Naive thymus-derived CD4-positive, alpha-beta T cell (primary cell): ENCODE measurements around the gene CHD3. TPM values are rescaled to one million over a fixed set of nuclear protein-coding genes. Genes with fewer than 3 reads are reported as not detected.

Source experiments
- ATAC-seq: fragments of 150-1000 bp; cut with Tn5 transposase; 2 replicates; pipeline ENCODE4 v1.10.0; 2021; ENCODE audit warnings: mild to moderate bottlenecking, moderate library complexity
- CTCF ChIA-PET: fragments of 350-600 bp; sonication (Branson Sonifier 250); formaldehyde crosslinking; loops from one replicate; lab custom pipeline; 2021; ENCODE audit warnings: antibody characterized with exemption; lab: Charles Lee
- POLR2A ChIA-PET: fragments of 350-600 bp; sonication (Branson Sonifier 250); formaldehyde crosslinking; loops from one replicate; lab custom pipeline; 2021; ENCODE audit warnings: antibody characterized with exemption, inconsistent platforms; lab: Charles Lee
- DNase-seq, 9 donors: peaks; one replicate each; pipeline versions ENCODE4 v3.0.0 to v3.0.0-alpha.2; 2020 to 2022; ENCODE audit warnings: mixed read lengths in 1 of 9
- H3K27ac ChIP-seq: one replicate; pipeline ENCODE4 v1.7.0; 2013; ENCODE audit warnings: mild to moderate bottlenecking, low read depth, low read length, moderate library complexity
- H3K27me3 ChIP-seq, 2 donors: one replicate each; pipeline ENCODE4 v1.7.0; 2013; ENCODE audit warnings: low read length in 2 of 2, mild to moderate bottlenecking in 2 of 2, moderate library complexity in 2 of 2; ENCODE audit not compliant: control insufficient read depth in 2 of 2, insufficient read depth in 2 of 2
- H3K36me3 ChIP-seq, 3 experiments: 1 replicate in 2 of 3; 2 replicates in 1 of 3; pipeline ENCODE4 v1.7.0; 2013; ENCODE audit warnings: low read length in 3 of 3, mild to moderate bottlenecking in 3 of 3, moderate library complexity in 1 of 3; ENCODE audit not compliant: insufficient read depth in 3 of 3, control insufficient read depth in 2 of 3
- H3K4me1 ChIP-seq, 2 donors: one replicate each; pipeline ENCODE4 v1.7.0; 2013; ENCODE audit warnings: low read length in 2 of 2, mild to moderate bottlenecking in 2 of 2, moderate library complexity in 1 of 2; ENCODE audit not compliant: control insufficient read depth in 2 of 2, insufficient read depth in 2 of 2
- H3K4me3 ChIP-seq: 2 replicates; pipeline ENCODE4 v1.7.0; 2013; ENCODE audit warnings: mild to moderate bottlenecking, low read length
- H3K9me3 ChIP-seq, 3 experiments: 1 replicate in 2 of 3; 2 replicates in 1 of 3; pipeline ENCODE4 v1.7.0; 2013; ENCODE audit warnings: low read length in 3 of 3; ENCODE audit not compliant: control insufficient read depth in 2 of 3
- H3K27ac Mint-ChIP-seq, 9 donors: one replicate each; pipeline ENCODE4 v1.8.0; 2020 to 2022; ENCODE audit warnings: mixed read lengths in 9 of 9, mild to moderate bottlenecking in 8 of 9, moderate library complexity in 5 of 9, inconsistent platforms in 2 of 9
- H3K27me3 Mint-ChIP-seq, 5 donors: one replicate each; pipeline ENCODE4 v1.8.0; 2021 to 2022; ENCODE audit warnings: mixed read lengths in 5 of 5, mild to moderate bottlenecking in 1 of 5
- H3K36me3 Mint-ChIP-seq, 5 donors: one replicate each; pipeline ENCODE4 v1.8.0; 2020 to 2022; ENCODE audit warnings: mixed read lengths in 5 of 5, mild to moderate bottlenecking in 3 of 5, inconsistent platforms in 1 of 5
- H3K4me1 Mint-ChIP-seq, 7 donors: one replicate each; pipeline ENCODE4 v1.8.0; 2020 to 2022; ENCODE audit warnings: mixed read lengths in 7 of 7, mild to moderate bottlenecking in 3 of 7, inconsistent platforms in 1 of 7
- H3K4me3 Mint-ChIP-seq, 10 donors: one replicate each; pipeline ENCODE4 v1.8.0; 2020 to 2022; ENCODE audit warnings: mild to moderate bottlenecking in 10 of 10, mixed read lengths in 10 of 10, moderate library complexity in 6 of 10, inconsistent platforms in 2 of 10
- H3K9me3 Mint-ChIP-seq, 11 donors: one replicate each; pipeline ENCODE4 v1.8.0; 2020 to 2022; ENCODE audit warnings: mixed read lengths in 11 of 11, mild to moderate bottlenecking in 4 of 11, inconsistent platforms in 1 of 11, moderate library complexity in 1 of 11
- intact Hi-C, 2 donors: fragments of 100-400 bp; cut with micrococcal nuclease; formaldehyde crosslinking; loops; one replicate each; pipeline ENCODE4 v1.15.1; 2023
- polyA plus RNA-seq, 2 donors: library from polyadenylated mRNA; unstranded; fragments of 300-500 nt; fragmentation: Illumina TruSeq; gene quantifications; one replicate each; pipeline ENCODE4 v1.2.3, GENCODE V29; 2021
- total RNA-seq, 6 experiments: library from RNA in 5 of 6; stranded (reverse) in 5 of 6; gene quantifications; 1 replicate in 5 of 6; 2 replicates in 1 of 6; pipeline ENCODE4 v1.2.3 and lab custom pipeline; 2021 to 2026

CHD3 gene
- total RNA-seq (100 to 1,000 TPM; 189 to 417 (median 359) TPM), polyA plus RNA-seq (10 to 100 TPM; 12.7 to 39.3 TPM), total RNA-seq (lab: John Stamatoyannopoulos, UW) (1,323 reads per million, percentile 99 among the genes with 10 or more reads in this experiment)

DNA sequence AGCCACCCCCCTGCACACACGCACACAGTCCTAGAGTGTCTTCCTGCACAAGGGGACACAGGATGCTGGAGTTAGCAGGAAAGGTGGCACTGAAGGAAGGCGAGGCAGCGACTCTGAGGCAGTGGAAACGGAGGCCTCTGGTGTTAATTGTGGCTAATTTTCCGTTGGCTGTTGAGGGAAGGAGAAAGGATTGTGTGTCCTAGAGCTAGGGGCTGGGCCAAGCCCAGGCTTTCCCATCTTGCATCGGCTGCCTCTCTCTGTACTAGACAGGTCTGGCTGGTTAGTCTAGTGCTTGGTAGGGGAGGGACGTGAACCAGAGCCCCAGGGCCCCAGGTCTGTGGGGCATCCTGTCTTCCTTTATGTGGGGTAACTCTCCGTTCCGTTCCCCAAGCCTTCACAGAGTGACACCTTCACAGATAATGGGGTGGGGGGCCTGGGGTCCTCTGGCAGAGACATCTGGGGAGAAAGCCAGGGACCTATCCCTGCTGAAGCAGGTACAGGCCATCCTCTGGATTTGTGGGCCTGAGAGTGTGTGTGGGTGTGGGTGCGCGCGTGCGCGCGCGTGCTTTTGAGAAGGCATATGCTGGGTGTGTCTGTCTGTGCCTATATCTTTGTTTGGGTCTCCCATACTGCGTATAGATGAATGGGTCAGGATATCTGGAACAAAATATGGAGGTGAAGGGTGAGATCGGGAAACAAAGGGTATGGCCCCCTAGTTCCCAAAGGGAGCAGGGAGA, at the start of gene CHD3:
CHD3 (plus strand) TSS at position 606 of the 737 bp plus-strand sequence. CDS start 212 bp downstream, outside the sequence.
- ChIA-PET CTCF (interaction anchor here (1.2 to 1.4 kb wide), 3 partner anchors 10 to 102 kb away, joined by 3 to 4 read pairs (median 4); no protein-coding TSS in a partner anchor), POLR2A (interaction anchor here (0.7 to 1.2 kb wide), 6 partner anchors 11 to 33 kb away, joined by 3 to 4 read pairs (median 4); partner anchors contain the start of gene NAA38)
- H3K27me3 Mint-ChIP-seq, result no peaks in the 10 kb centered on the region
- DNase-seq (peak in 8 of 9 donors; percentile 41 to 66 (median 47)), ATAC-seq (peak; percentile 10)
- peaks cover 7 to 48% (median 19%) of the 10 kb centered on the region in 3 experiments for H3K36me3 ChIP-seq
- H3K4me1 Mint-ChIP-seq, result peaks cover 0 to 17% (median 8%) of the 10 kb centered on the region in 7 donors
- intact Hi-C loops, result loop anchor here (5.0 to 10.0 kb wide), 4 partner anchors 44 to 406 kb away; partner anchors contain the start of genes CNTROB (in 1 of the 2), POLR2A (in 1 of the 2), SLC35G6 (in 1 of the 2) and TRAPPC1 (in 1 of the 2)
- H3K27ac Mint-ChIP-seq, result peak within 1 kb of the TSS in 3 of 9 donors; percentile 2 to 73 (median 32)
- peak within 1 kb of the TSS; percentile 91 for H3K27ac ChIP-seq
- H3K4me3 ChIP-seq, result peak within 1 kb of the TSS; percentile 61
- peaks cover 9 to 17% (median 12%) of the 10 kb centered on the region in 5 donors for H3K36me3 Mint-ChIP-seq
- H3K27me3 ChIP-seq, result no peaks in the 10 kb centered on the region
- no peaks in the 10 kb centered on the region for H3K9me3 ChIP-seq
- H3K9me3 Mint-ChIP-seq, result peaks cover 0 to 6% (median 0%) of the 10 kb centered on the region in 11 donors
- peak within 1 kb of the TSS in 2 of 10 donors; percentile 8 to 10 for H3K4me3 Mint-ChIP-seq
- H3K4me1 ChIP-seq, result peaks cover 23 to 28% of the 10 kb centered on the region in 2 donors

DNA sequence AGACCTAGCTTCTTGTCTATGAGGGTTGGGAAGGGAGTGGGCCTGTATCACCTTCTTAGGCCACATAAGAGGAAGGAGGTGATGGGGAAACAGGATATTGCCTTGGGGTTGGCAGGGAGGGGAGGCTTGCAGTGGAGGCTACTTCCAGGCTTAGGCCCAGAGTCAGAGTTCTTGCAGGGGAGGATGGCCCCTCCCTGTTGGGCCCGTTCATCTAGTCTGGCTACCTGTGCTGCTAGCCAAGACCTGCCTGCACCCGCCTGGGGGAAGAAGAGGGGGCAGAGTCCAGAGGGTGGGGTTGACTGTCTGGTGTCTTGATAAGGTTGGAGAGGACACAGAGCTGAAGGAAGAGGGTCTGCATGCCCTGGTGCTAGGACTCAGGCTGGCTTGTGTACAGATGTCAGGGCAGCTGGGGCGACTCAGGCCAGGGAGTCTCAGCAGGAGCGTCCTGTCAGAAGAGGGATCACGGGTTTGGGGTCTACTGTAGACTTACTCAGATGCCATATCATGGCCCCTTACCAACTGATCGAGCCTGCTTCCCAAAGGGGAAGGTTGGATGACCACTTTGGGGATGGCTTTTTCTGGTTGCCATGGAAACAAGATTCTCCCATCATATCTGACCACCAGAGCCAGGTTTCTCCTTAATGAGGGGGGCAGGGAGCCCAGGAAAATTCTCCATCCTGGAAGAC, 49.3 kb upstream of the CHD3 start:
- Mint-ChIP-seq H3K9me3 (peaks cover 0 to 13% (median 0%) of the 10 kb centered on the region in 11 donors), H3K4me1 (peaks cover 41 to 73% (median 56%) of the 10 kb centered on the region in 7 donors), H3K27me3 (peaks cover 0 to 2% (median 0%) of the 10 kb centered on the region in 5 donors), H3K36me3 (peaks cover 0 to 10% (median 3%) of the 10 kb centered on the region in 5 donors), H3K4me3 (peak overlapping the region; percentile 59 to 99 (median 81)), H3K27ac (peak overlapping the region; percentile 64 to 100 (median 96))
- ChIA-PET POLR2A (interaction anchor here (2.4 to 9.7 kb wide), 3 partner anchors 12 to 325 kb away, joined by 8 to 89 read pairs (median 83); partner anchors contain the start of genes CYB5D1 and NAA38), CTCF (interaction anchor here (0.5 to 1.9 kb wide), 4 partner anchors 18 to 219 kb away, joined by 3 to 8 read pairs (median 4); partner anchors contain the start of gene NAA38)
- DNase-seq, result no peak
- ATAC-seq, result no peak
- Histone ChIP-seq H3K27ac (peak overlapping the region; percentile 100), H3K4me1 (peaks cover 30 to 46% of the 10 kb centered on the region in 2 donors), H3K27me3 (no peaks in the 10 kb centered on the region), H3K4me3 (no peak overlapping the region), H3K9me3 (no peaks in the 10 kb centered on the region), H3K36me3 (peaks cover 0 to under 1% (median 0%) of the 10 kb centered on the region in 3 experiments)
- intact Hi-C loops, result loop anchor here (5.0 to 10.0 kb wide), 3 partner anchors 543 to 795 kb away; partner anchors contain the start of genes ACADVL (in 1 of the 2), DLG4 (in 1 of the 2), RPL26 (in 1 of the 2) and SLC16A11 (in 1 of the 2)

DNA sequence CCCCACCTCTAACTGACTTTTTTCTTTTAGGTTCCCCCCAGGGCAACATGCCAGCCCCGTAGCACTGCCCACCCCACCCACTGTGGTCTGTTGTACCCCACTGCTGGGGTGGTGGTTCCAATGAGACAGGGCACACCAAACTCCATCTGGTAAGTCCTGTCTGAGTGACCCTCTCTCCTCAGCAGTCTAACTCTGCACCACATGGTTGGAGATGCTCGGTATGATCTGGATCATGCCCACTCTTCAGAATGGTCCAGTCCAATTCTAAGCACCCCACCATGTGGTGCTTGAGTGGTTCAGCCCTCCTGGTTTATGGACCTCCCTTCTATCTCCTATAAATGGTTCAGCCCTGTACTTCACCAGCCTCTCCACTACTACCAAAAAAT, 48.7 kb upstream of the CHD3 start:
- Mint-ChIP-seq H3K27ac (peak overlapping the region in 8 of 9 donors; percentile 90 to 100 (median 98)), H3K9me3 (peaks cover 0 to 13% (median 0%) of the 10 kb centered on the region in 11 donors), H3K4me1 (peaks cover 41 to 70% (median 53%) of the 10 kb centered on the region in 7 donors), H3K27me3 (peaks cover 0 to 2% (median 0%) of the 10 kb centered on the region in 5 donors), H3K4me3 (peak overlapping the region; percentile 29 to 99 (median 85)), H3K36me3 (peaks cover 0 to 10% (median 3%) of the 10 kb centered on the region in 5 donors)
- H3K9me3 ChIP-seq, result no peaks in the 10 kb centered on the region
- DNase-seq, result peak in 3 of 9 donors; percentile 38 to 56 (median 42)
- peak overlapping the region; percentile 100 for H3K27ac ChIP-seq
- H3K4me1 ChIP-seq, result peaks cover 30 to 49% of the 10 kb centered on the region in 2 donors
- ChIA-PET CTCF (interaction anchor here (1.9 kb wide), 1 partner anchor 17 kb away, joined by 8 read pairs; the partner anchor contains the start of gene NAA38), POLR2A (interaction anchor here (0.6 to 1.7 kb wide), 2 partner anchors 10 to 309 kb away, joined by 6 to 8 read pairs; no protein-coding TSS in a partner anchor)
- H3K27me3 ChIP-seq, result no peaks in the 10 kb centered on the region
- no peak for ATAC-seq
- intact Hi-C loops, result loop anchor here (5.0 to 10.0 kb wide), 6 partner anchors 223 to 1188 kb away; partner anchors contain the start of genes ACADVL (in 2 of the 2), DLG4 (in 2 of the 2), RPL26 (in 2 of the 2) and C17orf100 (in 1 of the 2)
- no peaks in the 10 kb centered on the region for H3K36me3 ChIP-seq
- no peak overlapping the region for H3K4me3 ChIP-seq

DNA sequence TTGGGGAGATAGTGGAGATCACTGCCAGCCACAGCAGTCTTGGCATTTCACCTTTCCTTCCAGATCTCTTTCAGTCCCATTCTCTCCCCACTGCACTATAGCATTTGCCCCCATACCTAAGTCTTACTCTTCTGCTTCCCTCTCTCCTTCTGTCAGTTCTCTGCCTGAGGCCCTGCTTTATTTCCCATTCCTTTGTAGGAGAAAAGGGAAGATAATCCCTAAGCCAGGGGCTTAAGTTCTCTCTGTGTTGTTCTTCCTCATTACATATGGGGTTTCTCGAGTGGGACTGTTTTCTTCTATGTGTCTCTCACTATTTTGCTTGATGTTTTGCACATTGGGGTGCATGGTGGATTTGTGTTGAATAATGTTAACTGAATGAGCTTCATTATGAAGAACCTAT, 48.1 kb upstream of the CHD3 start:
- Histone ChIP-seq H3K27ac (peak overlapping the region; percentile 100), H3K4me1 (peaks cover 35 to 52% of the 10 kb centered on the region in 2 donors), H3K9me3 (no peaks in the 10 kb centered on the region), H3K27me3 (no peaks in the 10 kb centered on the region), H3K4me3 (no peak overlapping the region), H3K36me3 (peaks cover 0 to 2% (median 0%) of the 10 kb centered on the region in 3 experiments)
- H3K27me3 Mint-ChIP-seq, result peaks cover 0 to 2% (median 0%) of the 10 kb centered on the region in 5 donors
- DNase-seq (no peak), ATAC-seq (no peak)
- H3K36me3 Mint-ChIP-seq, result peaks cover 0 to 10% (median 3%) of the 10 kb centered on the region in 5 donors
- intact Hi-C loops, result loop anchor here (5.0 to 10.0 kb wide), 5 partner anchors 223 to 1188 kb away; partner anchors contain the start of genes ACADVL (in 1 of the 2), C17orf100 (in 1 of the 2), DLG4 (in 1 of the 2) and FGF11 (in 1 of the 2)
- peak overlapping the region; percentile 65 to 99 (median 90) for H3K4me3 Mint-ChIP-seq
- POLR2A ChIA-PET, result interaction anchor here (0.6 to 6.2 kb wide), 4 partner anchors 9 to 309 kb away, joined by 3 to 39 read pairs (median 7); partner anchors contain the start of genes CYB5D1 and NAA38
- peaks cover 0 to 13% (median 0%) of the 10 kb centered on the region in 11 donors for H3K9me3 Mint-ChIP-seq
- H3K4me1 Mint-ChIP-seq, result peaks cover 41 to 65% (median 52%) of the 10 kb centered on the region in 7 donors
- H3K27ac Mint-ChIP-seq, result peak overlapping the region; percentile 90 to 100 (median 97)
- CTCF ChIA-PET, result interaction anchor here (0.9 to 1.2 kb wide), 2 partner anchors 13 to 97 kb away, joined by 3 to 5 read pairs; no protein-coding TSS in a partner anchor

DNA sequence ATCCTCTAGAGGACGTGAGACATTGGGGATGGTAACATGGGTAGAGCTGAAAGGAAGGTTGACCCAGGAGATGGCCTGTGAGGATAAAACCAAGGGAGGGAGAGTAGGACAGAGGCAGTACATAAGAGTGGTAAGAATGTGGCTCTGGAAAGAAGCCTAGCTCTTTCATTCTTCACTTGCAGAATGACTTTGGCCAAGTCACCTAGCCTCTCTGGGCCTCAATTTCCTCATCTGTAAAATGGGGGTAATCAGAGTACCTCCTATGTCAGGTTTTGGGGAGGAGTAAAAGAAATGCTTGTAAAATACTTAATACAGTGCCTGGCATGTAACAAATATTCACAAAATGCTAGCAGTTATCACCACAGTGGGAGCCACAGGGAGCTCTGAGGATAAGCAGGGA, 47.7 kb upstream of the CHD3 start:
- H3K36me3 Mint-ChIP-seq, result peaks cover 0 to 10% (median 3%) of the 10 kb centered on the region in 5 donors
- H3K4me1 Mint-ChIP-seq, result peaks cover 41 to 68% (median 55%) of the 10 kb centered on the region in 7 donors

More for the DNA sequence above, 47.7 kb upstream of the CHD3 start:
- Mint-ChIP-seq H3K9me3 (peaks cover 0 to 13% (median 0%) of the 10 kb centered on the region in 11 donors), H3K4me3 (peak overlapping the region; percentile 85 to 99 (median 93)), H3K27me3 (peaks cover 0 to 2% (median 0%) of the 10 kb centered on the region in 5 donors), H3K27ac (peak overlapping the region; percentile 90 to 100 (median 97))
- peaks cover 0 to 7% (median 0%) of the 10 kb centered on the region in 3 experiments for H3K36me3 ChIP-seq
- peak overlapping the region; percentile 100 for H3K27ac ChIP-seq
- H3K4me1 ChIP-seq, result peaks cover 35 to 52% of the 10 kb centered on the region in 2 donors
- ATAC-seq (no peak), DNase-seq (no peak)
- intact Hi-C loops, result loop anchor here (5.0 to 10.0 kb wide), 5 partner anchors 224 to 1189 kb away; partner anchors contain the start of genes ACADVL (in 1 of the 2), C17orf100 (in 1 of the 2), DLG4 (in 1 of the 2) and FGF11 (in 1 of the 2)
- ChIA-PET CTCF (interaction anchor here (0.9 to 1.2 kb wide), 3 partner anchors 13 to 97 kb away, joined by 3 to 5 read pairs (median 3); no protein-coding TSS in a partner anchor), POLR2A (interaction anchor here (0.8 to 6.2 kb wide), 4 partner anchors 9 to 603 kb away, joined by 3 to 39 read pairs (median 4); partner anchors contain the start of genes CYB5D1 and NAA38)
- H3K27me3 ChIP-seq, result no peaks in the 10 kb centered on the region
- no peaks in the 10 kb centered on the region for H3K9me3 ChIP-seq
- H3K4me3 ChIP-seq, result peak overlapping the region; percentile 84
